Fibroblast of the aortic adventitia (primary cell): Measurements from ENCODE around the gene IFIT1. TPM values are rescaled to one million over a fixed set of nuclear protein-coding genes. Genes with fewer than 3 reads are reported as not detected.

ENCODE experiments used
- DNase-seq: peaks from one replicate; pipeline ENCODE4 v3.0.0-alpha.2; 2010; ENCODE audit warnings: low read depth
- H3K4me3 ChIP-seq: 2 replicates; pipeline ENCODE4 v1.5.1; 2011; ENCODE audit warnings: low read depth, mild to moderate bottlenecking, control low read depth, low read length, moderate library complexity
- total RNA-seq: library from RNA; depleted of rRNA; stranded (reverse); fragments of >200 nt; gene quantifications from 2 replicates; pipeline ENCODE4 v1.2.3, GENCODE V29; 2012; ENCODE audit warnings: low replicate concordance
- TF ChIP-seq, protein P1 (sequence below): IDR thresholded peaks from 2 replicates; pipeline ENCODE4 v1.5.1; 2011; ENCODE audit warnings: mild to moderate bottlenecking, low read length, control low read depth, inconsistent platforms; ENCODE audit not compliant: insufficient read depth

IFIT1 gene
- total RNA-seq, 1 donor, result 13.6 TPM

DNA sequence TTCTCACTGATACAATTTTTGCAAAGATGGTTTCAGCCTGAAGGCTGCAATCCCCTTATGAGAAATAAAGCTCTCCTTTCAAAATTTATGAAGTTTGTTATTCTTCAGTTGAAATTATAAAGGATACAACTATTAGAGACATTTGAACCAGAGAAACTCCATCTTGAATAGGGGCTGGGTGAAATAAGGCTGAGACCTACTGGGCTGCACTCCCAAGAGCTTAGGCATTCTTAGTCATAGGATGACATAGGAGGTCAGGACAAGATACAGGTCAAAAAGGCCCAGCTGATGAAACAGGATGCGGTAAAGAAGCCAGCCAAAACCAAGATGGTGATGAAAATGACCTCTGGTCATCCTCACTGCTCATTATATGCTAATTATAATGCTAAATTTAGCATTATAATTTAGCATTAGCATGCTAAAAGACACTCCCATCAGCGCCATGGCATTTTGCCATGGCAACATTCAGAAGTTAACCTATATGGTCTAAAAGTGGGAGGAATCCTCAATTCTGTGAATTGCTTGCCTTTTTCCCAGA is 37.0 kb upstream of the IFIT1 start:
- no peak overlapping the region for H3K4me3 ChIP-seq
- DNase-seq, result peak; percentile 27
- TF ChIP-seq, protein P1, sequence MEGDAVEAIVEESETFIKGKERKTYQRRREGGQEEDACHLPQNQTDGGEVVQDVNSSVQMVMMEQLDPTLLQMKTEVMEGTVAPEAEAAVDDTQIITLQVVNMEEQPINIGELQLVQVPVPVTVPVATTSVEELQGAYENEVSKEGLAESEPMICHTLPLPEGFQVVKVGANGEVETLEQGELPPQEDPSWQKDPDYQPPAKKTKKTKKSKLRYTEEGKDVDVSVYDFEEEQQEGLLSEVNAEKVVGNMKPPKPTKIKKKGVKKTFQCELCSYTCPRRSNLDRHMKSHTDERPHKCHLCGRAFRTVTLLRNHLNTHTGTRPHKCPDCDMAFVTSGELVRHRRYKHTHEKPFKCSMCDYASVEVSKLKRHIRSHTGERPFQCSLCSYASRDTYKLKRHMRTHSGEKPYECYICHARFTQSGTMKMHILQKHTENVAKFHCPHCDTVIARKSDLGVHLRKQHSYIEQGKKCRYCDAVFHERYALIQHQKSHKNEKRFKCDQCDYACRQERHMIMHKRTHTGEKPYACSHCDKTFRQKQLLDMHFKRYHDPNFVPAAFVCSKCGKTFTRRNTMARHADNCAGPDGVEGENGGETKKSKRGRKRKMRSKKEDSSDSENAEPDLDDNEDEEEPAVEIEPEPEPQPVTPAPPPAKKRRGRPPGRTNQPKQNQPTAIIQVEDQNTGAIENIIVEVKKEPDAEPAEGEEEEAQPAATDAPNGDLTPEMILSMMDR, result no peak

DNA sequence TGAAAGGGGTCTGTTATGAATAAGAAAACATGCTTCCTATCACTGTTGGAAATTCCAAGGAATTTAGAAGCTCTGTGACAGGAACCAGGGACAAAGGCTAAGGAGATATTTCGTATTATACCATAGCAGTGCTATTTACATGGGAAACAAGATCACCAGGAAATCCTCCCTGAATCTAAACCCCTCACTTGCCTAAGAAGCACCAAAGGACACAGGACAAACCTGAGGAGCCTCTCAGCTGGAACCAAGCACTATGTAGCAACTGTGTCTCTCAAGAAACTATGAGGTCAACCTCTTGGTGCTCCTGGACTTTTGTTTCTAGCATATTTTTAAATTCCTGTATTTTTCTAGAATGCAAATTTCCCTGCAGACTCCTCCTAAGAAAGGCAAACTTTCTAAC is 35.3 kb upstream of the IFIT1 start:
- no peak overlapping the region for H3K4me3 ChIP-seq
- no peak for DNase-seq
- TF ChIP-seq, protein P1, result no peak

DNA sequence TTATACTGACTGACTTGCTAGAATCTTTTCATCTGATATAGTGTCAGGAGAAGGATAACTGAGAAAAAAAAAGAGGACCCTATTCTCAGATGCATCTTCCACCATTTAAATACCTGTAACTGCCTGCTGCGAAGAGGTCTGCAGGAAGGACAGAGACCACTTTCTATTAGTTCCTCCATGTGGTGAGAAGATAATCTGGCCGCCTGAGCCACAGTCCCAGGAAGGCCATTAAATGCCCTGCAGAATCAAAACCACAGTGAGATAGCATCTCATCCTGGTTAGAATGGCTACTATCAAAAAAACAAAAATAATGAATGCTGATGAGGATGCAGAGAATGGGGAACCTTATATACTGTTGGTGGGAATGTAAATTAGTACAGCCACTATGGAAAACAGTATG is 34.4 kb upstream of the IFIT1 start:
- TF ChIP-seq, protein P1, result no peak
- no peak overlapping the region for H3K4me3 ChIP-seq
- DNase-seq, result no peak

DNA sequence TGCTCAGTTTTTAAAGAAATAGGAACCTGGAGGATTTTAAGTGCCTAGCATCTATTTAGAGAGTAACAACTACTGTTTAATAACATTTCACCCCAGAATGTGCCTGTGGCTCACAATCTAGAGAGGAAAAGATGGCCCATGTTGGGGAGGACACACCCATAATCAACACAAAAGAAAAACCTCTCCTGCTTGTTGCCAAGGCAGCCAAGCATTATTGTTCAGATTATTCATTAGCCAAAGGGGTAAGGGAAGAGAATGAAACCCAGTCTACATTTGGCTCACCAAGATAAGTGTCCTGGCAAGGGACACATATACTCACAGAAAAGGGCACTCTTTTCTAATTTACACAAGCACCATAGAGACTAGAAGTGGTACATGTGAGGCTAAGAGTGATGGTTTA is 32.3 kb upstream of the IFIT1 start:
- no peak for DNase-seq
- H3K4me3 ChIP-seq, result no peak overlapping the region
- TF ChIP-seq, protein P1, result no peak

DNA sequence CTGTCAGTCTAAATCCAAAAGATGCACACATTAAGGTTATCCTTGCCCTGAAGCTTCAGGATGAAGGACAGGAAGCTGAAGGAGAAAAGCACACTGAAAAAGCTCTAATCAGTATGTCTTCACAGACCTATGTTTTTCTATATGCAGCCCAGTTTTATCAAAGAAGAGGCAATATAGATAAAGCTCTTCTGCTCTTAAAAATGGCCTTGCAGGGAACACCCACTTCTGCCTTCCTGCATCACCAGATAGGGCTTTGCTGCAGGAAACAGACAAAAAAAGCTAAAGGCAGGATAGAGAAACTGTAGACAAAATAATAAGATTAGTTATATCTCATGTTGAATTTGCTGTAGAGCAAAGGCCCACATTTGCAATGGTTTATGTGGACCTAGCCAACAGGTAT is 29.5 kb upstream of the IFIT1 start:
- no peak overlapping the region for H3K4me3 ChIP-seq
- TF ChIP-seq, protein P1, result no peak
- no peak for DNase-seq

DNA sequence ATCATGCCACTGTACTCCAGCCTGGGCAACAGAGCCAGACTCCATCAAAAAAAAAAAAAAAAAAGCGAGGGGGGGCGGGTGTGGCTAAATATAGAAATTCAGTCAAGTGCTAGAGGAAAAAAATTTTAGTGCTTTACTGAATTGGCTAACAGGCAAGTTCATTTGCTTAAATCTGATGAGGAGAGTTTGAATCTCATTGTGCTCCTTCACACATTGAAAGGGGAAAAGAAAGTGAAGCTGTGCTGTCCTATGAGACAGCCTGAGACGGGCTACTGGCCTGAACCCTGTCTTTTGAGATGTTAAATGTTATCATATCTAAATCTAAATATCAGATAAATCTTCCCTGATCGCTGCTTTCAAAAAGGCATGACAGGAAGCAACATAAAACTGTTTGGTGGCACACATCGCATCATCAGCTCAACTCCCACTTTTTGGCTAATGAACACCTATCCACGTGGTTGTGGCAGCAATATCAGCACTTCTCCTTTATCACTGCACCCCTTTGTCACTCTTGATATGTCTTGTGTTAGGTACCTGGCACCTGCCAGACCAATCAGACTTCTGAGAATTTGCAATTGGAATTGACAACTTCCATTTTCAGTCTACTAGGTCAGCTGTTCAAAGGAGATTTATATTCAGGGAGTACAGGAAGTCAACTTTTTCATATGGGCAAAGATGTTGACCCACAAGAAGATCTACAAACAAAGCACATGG is 28.5 kb upstream of the IFIT1 start:
- TF ChIP-seq, protein P1, result no peak
- DNase-seq, result no peak

More for the DNA sequence above, 28.5 kb upstream of the IFIT1 start:
- no peak overlapping the region for H3K4me3 ChIP-seq
